ENCODE data around the gene RPS13.

DNA sequence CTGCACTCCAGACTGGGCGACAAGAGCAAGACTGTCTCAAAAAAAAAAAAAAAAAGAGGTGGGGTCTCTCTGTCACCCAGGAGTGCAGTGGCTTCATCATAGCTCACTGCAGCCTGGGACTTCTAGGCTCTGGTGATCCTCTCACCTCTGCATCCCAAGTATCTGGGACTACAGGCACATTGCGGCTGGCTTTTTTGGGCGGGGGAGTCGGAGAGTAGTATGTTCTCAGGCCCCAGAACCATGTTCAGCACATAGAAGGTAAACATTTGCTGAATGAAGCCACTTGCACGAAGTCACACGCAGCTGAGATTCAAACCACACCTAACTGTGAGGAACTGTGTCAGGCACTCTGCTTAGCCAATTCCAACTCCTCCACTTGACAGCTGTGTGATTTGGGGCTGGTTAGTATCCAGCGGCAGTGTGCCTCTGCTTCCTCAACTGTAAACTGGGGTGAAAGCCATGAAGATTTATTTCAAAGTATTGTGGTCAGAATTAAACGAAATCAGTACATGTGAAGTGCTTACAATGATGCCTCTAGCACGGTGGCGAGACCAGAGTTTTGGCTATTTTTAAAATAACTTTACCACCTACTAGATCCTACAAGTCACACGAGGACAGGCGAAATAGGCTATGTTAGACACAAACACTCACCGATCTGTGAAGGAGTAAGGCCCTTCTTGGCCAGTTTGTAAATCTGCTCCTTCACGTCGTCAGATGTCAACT is 789 bp downstream of the RPS13 start:
- TF ChIP-seq ZNF146 (tag by site-specific recombination; IDR thresholded peaks at IDR 0.05) (no peak), CTCF (tag by site-specific recombination; IDR thresholded peaks at IDR 0.05) (no peak), YY1 (tag by site-specific recombination; IDR thresholded peaks at IDR 0.05) (no peak)
